Cardiac fibroblast (primary cell): Measurements from ENCODE around the gene CAPN9.

Experiments used
- DNase-seq, 2 donors: peaks; one replicate each; pipeline versions ENCODE4 v3.0.0 to v3.0.0-alpha.2; 2010; ENCODE audit warnings: low read depth in 2 of 2
- H3K4me3 ChIP-seq, 2 donors: replicated peaks in 1 of 2; 1 replicate in 1 of 2; 2 replicates in 1 of 2; pipeline ENCODE4 v1.5.1; 2011; ENCODE audit warnings: low read depth in 2 of 2, low read length in 2 of 2, mild to moderate bottlenecking in 2 of 2, moderate library complexity in 1 of 2
- CTCF ChIP-seq: IDR thresholded peaks from one replicate; pipeline ENCODE4 v1.5.1; 2011; ENCODE audit warnings: low read depth, mild to moderate bottlenecking, low read length, inconsistent platforms

The CAPN9 gene

DNA sequence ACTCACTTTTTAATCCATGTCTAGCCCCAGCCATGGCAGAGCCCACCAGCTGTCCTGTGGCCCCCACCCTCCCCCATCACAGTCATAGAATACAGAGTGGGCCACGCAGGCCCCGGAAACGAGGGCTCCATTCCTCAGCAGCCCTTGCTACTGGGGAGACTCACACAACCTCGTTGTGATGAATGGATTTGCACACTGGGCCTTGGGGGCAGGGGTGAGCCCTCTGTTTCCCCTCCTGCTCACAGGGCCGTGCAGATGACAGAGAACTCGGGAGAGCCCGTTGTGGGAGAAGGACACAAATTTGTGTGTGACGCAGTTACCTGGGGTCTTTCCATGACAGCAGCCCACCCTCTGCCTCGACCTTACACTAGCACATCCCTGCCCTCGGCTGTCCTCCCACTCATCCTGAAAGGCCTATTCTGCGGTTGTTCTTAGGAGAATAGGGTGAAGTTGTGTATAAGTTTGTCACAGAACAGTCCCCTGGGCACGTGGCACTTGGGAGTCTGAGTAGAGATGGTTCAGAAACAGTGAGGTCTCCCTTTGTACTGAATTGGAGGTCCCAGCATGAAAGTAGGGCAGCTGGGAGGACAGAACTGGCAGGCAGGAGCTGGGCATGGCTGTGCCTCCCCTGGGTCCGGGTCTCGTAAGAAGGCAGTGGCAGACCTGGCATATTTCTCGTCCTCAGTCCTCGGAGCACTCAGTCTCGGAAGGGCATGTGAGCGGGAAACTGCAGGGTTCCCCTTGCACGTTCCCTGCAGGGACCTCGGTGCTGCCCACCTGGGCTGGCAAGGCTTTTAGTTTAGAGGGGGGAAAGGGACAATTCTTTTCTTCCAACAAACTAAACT lies 40.1 kb upstream of the CAPN9 start:
- TF ChIP-seq CTCF, result no peak
- H3K4me3 ChIP-seq, result no peak overlapping the region
- no peak for DNase-seq

DNA sequence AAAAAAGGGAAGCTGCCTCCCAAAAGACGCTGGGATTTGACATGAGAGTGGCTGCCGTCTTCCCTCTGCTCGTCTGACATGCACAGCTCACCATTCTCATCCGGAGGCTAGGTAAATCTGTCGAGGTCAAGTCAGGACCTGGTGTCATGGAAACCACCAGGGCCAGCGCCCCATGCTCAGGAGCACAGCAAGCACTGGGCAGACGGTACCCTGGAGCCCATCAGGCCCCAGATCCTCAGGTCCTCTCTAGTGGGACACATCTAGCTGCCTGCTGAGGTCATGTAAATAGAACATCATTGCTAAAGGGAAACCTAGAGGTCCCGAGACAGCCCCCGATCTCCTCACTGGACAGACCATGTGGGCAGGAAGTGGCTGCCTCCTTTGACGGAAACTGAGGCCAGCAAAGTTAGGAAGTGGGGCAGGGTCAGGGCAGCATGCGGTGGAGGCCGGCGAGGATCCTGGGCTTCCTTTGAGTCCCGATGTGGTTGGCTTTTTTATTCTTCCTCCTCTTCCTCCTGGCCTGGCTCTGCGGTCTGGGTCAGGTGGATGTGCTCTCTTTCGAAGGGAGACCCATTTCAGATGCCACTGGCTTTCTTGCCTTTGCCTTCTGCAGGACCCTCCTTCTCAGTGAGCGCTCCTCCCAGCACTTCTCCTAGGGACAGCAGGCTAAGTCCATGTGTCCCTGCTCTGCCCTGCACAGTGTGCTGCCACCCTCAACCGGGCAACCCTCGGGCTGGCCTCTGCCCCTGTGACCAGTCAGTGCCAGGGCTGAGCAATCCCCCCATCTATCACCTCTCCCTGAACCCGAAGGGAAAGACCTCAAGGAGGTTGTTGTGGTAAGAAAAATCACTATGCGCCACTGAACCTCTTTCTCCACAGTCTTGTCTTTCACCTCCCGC lies 39.2 kb upstream of the CAPN9 start:
- no peak overlapping the region for H3K4me3 ChIP-seq
- no peak for TF ChIP-seq CTCF
- DNase-seq, result no peak

DNA sequence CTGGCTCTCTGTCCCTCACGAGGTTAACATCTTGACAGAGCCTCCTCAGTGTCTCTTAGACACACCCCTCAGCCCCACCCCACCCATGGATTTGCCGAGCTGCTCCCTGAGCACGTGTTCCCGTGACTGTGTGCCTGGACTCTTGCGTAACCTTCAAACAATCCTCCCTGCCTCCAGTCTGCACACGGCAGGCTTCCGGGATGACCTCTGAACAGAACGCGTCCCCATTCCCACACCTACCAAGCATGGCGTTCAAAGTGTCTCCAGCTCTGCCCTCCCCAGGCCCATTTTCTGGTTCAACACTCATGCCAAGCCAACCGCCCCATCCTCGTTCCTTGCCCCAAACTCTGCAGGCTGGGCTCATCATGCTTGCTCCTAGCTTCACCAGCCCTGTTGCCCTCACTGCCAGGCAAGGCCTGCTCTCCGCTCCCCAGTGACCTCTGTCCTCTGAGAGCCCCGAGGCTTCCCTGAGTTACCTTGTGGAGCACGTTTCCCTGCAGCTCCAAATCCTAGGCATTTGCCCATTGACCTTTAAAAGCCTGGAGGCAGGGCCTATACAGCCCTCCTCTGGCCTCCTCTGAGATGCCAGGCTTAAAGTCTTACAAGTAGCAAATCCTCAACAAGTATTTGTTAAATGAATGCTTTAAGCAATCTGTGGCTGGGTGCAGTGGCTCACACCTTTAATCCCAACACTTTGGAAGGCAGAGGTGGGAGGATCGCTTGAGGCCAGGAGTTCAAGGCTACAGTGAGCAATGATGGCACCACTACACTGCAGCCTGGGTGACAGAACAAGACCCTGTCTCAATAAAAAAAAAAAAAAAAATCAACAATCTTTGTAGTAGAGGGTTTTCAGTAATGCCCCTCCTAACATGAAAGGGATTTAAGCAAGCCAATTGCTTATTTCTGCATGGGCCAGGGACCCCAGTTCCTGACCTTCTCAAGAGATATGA lies 38.3 kb upstream of the CAPN9 start:
- peak; percentile 12 to 27 for DNase-seq
- H3K4me3 ChIP-seq, result no peak overlapping the region
- TF ChIP-seq CTCF, result no peak

- no peak for TF ChIP-seq CTCF
- H3K4me3 ChIP-seq, result no peak overlapping the region
- DNase-seq, result no peak
Observed at GRCh38 chr1:230709619-230710542, 37.3 kb upstream of the CAPN9 start.

DNA sequence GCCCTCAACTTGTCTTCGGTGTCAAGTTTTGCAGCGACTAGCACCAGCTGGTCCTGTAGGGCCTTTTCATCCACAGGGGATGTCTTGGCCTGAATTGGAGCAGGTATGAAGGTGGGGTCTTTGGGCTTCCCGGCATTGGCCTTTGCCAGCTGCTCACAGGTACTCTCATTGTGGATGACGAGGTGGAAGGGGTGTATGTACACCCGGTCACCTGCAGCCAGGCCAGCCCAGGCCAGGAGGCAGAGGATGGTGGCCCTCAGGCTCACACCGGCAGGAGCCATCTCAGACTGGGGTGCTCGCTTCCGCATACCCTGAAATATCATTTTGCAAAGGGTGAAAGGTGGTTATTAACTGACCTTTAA lies 36.7 kb upstream of the CAPN9 start:
- no peak for DNase-seq
- TF ChIP-seq CTCF, result no peak
- H3K4me3 ChIP-seq, result no peak overlapping the region
